NCI-H510A (cell line): ENCODE measurements around the gene GATAD2A.

Source experiments
- DNase-seq: peaks from one replicate; lab custom pipeline; 2025; lab: John Stamatoyannopoulos, UW

Gene GATAD2A

DNA sequence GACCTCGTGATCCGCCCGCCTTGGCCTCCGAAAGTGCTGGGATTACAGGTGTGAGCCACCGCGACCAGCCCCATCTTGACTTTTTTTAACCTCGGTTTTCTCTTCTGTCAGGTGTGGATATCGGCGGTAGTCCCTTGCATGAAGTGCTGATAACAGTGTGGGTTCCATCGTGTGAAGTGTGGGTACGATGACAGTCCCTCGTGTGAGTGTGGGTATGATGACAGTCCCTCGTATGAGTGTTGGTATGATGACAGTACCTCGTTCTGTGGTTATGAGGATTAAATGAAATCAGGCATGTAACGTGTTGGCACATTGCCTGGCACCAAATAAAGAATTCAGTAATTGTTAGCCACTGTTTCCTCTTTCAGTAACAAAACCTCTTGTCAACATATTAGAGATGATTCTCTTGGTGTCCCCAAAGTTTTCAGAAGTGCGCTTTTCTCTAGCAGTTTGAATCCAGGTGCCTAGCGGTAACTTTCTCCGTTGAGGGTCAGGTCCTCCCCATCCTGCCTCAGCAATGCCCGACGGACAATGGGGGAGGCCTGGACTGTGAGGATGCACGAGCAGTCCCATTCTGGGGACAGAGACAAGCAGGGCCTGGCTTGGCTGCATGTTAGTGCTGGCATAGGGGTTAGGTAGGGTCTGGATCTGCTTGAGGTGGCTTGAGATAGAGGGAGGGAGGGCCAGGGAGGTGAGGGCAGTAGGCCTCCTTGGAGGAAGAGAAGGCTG is 15.3 kb downstream of the GATAD2A start:
- DNase-seq: no peak

DNA sequence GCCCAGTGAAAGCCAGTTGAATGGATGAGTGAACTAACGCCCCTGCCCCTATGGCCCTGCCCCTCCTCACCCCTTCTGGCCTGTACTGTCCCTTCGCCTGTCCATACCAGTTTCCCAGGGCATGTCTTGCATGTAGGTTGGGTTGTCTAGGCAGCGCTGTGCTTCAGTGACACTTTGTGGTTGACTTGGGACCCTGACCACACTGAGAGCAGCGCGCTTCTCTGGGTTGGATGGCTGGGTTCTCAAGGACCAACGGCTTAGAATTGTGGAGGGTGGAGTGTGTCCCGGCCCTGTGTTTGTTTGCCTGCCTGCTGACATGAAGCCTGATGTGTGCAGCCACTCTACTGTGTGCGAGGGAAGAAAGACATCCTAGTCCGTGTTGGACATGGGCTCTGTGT is 15.8 kb downstream of the GATAD2A start:
- DNase-seq: no peak

DNA sequence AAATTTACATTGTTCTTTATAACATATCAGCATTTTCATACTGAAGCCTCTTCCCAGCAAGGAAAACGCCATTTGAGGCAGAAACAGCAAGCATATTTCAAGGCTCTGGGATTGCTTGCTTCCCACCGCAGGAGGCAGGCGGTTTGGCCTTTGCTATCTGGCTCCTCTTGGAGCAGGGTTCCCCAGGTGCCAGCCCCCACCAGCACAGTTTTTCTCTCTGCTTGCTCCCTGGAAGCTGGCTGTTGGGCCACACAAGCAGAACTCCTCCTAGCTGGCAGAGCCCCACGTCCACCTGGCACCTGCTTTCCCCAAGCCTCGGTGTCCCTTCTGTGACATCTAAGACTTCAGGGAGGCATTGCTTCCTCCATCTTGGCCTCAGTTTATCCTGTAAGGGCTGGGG is 16.7 kb downstream of the GATAD2A start:
- DNase-seq: no peak

DNA sequence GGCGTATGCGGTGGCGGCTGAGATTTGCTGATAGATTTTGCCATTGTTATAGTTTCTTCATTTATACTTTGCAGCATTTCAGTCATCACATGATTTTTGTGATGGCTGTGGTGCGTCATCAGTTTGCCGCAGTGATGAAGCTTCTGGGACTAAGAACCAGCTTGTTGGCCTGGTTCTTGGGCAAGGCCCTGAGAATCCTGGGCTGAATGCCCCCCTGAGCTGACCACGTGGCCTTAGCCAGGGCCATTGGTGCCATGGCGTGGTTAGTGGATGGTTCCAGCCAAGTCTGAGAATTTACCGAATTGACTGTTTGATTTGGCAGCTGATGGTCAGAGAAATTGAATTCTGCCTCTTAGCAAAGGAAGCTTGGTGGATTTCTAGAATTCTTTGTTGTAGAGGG is 17.8 kb downstream of the GATAD2A start:
- DNase-seq: no peak

DNA sequence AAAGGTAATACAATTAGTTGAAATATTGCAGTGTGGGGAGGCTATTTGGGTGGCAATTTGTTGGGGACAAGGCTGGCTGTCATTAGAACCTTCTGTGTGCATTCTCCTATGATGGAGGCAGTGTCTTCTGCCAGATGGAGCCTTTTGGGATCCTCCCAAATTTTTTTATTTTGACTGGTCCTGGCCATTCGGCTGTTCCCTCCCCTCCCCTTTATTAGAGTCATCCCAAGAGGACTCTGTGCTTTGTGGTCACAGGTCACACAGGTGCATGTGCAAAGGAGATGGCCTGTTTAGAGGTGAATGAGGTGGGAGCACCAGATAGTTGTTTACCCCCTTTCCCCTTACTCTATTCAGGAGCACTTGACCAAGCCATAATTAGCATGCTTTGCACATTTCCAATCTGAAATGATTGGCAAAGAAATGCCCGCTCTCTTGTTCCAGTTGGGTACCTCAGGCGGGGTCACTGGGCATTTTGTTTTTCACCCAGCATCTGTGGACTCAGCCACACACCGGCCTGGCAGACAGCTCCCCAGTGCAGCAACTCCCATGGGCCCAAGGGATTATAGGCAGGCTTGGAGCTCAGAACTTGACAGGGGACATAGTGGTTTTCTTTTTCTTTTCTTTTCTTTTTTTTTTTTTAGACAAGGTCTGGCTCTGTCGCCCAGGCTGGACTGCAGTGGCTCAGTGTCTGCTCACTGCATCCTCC is 19.8 kb downstream of the GATAD2A start:
- DNase-seq: no peak

DNA sequence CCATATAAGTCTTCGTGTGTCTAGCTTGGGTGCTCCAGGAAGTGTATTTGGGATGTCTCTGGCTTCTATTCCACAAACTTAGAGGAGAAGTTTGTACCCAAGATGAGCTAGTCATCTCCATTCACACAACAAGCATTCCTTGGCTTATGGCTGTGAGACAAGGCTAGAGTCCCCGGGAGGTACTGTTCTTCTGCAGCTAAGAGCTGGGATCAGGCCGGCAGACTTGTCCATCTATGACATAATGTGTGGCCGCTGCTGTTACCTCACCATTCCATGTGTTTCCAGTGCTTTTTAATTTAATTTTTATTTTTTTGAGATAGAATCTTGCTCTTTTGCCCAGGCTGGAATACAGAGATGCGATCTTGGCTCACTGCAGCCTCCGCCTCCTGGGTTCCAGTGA is 20.7 kb downstream of the GATAD2A start:
- DNase-seq: no peak

DNA sequence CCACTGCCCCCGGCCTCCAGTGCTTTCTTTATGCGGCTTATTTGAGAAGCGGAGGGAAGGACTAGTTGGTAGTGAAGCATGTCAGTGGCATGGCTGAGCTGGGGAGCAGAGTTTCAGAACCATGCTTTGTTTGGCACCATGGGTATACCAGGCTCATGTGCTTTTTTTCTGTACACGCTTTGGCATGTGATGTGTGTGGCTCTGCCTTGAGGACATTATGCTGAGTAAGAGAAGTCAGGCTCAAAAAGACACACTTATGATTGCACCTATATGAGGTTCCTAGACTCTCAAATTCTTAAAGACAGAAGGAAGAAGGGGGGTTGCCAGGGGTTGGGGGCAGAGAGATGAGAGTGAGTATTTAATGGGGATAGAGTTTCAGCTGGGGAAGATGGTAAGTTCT is 21.3 kb downstream of the GATAD2A start:
- no peak for DNase-seq

DNA sequence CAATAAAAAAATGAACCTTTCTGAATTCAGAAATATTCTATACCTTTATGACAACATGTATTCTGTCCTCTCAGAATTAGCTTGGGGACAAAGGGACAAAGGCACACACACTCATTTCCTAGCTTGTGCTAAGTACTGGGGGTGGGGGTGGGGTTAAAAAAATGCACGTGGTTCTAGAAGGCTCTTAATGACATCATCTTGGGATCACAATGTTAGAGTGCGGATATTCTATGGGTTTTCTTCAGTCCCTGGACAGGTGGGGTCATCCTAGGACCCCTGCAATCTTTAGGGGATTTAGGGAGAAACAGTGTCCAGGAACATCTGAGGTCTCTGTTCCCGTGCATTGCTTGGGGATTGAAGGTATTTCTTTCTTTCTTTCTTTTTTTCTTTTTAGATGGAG is 21.8 kb downstream of the GATAD2A start:
- DNase-seq: no peak

DNA sequence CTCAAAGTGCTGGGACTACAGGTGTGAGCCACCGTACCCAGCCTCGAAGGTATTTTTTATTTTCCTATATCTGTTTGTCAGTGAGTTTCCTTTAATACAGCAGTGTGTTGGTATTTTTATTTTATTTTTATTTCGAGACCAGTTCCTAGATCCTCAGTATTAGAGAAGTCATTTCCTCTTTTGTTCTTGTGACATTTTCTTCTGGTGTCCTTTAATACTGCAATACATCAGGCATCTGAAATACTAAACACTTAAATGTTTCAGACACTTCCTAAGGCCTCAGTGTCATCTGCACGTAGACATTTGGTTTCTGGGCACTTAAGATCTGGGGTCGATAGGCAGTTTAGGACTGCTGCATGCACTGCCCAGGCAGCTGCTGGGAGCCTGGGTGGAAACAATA is 22.5 kb downstream of the GATAD2A start:
- no peak for DNase-seq

DNA sequence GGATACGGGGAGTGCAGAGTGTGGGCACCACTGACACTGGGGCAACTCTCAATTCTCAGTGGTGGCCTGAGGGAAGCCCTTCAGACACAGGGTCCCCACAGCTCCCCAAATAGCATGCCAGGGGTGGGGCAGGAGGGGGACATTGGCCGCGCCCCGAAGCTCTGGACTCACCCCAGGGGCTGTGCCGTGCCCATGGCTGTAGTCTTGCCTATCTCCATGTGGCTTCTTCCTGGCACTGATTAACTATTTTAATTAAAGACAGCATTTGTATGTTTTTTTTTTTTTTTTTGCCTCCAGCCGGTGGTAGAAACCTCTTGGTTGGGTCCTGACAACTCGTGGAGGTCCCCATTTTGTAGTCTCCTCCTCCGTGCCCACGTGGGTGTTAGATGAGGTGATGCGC is 23.3 kb downstream of the GATAD2A start:
- no peak for DNase-seq

DNA sequence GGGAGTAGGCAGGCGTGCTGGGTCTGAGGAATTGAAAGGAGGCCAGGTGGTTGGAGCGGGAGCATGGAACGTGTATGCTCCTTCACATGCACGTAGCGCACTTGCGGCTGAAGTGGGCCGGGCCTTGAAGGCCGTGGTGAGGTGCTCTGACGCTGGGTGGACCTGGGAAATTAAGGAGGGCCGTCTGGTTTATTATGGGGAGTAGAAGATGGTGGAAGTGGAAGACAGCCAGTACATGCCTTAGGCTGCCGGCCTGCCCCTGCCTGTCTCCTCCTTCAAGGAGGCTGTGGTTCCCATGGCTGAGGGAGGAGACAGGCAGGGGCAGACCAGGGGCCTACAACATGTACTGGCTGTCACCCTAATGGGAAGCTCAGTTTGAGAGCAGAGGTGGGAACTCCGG is 23.9 kb downstream of the GATAD2A start:
- no peak for DNase-seq

DNA sequence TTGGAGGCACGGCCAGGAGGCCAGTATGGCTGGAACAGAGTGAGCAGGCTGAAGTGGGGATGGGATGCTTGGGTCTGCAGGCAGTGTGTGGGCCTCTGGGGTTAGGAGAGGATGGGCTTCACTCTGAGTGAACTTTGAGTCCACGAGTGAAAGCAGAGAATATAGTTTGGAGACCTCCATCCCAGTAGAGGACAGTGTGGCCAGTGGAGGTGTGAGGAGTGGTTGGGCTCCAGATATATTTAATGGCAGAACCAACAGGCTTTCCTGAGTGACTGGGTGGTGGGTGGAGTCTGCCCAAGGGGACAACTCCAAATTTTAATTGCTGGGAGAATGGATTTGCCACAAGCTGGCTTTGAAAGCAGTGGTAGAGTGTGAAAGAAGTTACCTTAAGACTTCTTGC is 27.3 kb downstream of the GATAD2A start:
- DNase-seq: no peak

DNA sequence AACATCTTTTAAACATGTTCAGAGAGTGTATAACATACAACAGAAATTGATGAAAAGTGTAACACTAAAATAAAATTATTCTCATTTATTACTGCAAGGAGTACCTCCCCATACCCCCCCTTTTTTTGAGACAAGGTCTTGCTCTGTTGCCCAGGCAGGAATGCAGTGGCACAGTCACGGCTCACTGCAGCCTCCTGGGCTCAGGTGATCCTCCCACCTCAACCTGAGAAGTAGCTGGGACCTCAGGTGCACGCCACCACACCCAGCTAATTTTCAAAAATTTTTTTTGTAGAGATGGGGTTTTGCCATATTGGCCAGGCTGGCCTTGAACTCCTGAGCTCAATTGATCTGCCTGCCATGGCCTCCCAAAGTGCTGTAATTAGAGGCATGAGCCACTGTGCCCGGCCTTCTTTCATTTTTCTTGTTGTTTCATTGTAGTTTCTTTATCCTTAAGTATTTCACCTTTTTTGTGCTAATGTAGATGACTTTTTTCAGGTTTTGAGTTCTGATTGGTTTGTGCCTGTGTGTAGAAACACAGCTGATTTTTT is 28.3 kb downstream of the GATAD2A start:
- no peak for DNase-seq

DNA sequence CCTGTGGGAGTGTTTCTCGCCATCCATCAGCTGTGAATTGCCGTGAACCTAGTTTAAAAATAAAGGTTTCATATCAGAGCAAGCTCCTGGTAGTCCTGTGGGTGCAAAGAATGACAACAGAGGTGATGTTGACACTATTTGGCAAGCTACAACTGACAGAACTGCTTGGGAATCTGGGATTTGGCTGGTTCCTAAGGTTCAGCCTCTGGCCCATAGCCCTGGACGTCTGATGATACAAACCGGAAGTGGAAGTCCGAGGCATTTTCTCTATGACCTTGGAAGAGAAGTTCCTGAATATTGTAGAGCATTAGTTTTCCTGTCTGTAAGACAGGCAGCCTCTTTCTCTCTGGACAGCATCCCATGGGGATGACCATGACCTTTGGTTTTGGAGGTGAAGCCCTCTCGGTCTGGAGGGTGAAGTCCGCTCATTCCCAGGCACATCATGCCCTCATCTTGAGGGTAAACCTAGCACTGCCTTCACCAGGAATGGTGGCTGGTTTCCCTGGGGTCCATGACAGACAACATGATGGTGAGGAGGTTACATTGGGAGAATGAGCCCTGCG is 29.1 kb downstream of the GATAD2A start:
- DNase-seq: no peak

DNA sequence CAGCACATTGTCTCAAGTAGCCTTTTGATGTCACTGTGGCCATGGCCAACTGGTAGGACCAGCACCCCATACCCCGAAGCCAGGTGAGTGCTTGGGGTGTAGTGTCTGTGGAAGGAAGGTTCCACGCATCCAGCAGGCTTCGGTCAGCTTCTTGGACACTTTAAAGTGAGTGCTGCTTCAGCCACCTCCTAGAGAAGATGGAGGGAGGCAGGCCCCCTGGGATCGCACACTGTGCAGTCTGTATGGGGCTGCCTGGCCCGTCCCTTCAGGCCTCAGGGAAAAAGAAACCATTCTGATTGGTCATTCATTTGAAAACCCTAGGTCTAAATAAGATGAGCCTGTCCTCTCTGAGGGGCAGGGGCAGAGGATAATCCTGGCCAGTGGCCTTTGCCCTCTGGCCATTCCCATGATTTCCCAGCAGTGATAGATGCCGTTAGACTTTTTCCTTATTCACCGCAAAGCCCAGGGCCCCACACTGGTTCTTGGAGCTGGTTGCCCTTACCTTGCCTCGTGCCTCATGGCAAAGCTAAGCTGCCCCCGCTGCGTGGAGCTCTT is 30.7 kb downstream of the GATAD2A start:
- DNase-seq: no peak

DNA sequence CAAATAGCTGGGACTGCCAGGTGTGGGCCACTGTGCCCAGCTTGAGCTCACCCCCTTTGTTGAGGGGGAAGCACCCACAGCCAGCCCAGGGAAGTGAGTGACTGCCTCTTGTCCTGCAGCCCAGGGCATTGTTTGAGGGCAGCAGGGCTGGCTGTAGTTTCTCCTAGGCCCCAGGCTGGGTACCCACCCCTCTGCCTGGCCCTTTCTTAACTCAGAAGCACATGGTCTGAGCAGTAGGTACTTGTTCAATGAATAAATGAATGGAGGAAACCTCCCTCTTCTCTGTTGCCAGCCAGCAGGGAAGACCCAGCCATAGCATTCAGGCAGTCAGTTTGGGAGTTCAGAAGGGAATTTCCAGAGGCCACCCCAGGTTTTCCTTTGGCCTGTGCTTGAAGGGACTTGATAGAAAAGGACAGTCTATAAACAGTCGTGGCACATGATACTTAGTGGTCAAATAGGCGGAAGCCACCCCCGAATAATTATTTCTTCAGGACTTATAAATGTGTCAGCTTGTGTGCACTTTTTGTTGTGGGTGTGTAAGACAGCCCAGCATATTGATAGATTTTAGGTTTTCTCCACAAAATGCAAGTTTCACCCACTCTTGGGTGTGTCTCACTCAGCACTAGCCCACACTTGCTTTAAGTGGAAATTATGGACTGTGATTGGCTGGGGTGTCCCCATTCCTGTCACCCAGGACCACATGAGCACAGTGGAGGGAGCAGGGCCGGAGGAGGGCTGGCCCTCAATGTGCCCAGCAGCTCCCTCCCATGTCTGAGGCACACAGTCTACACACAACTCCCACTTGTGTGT is 33.1 kb downstream of the GATAD2A start:
- DNase-seq: no peak

DNA sequence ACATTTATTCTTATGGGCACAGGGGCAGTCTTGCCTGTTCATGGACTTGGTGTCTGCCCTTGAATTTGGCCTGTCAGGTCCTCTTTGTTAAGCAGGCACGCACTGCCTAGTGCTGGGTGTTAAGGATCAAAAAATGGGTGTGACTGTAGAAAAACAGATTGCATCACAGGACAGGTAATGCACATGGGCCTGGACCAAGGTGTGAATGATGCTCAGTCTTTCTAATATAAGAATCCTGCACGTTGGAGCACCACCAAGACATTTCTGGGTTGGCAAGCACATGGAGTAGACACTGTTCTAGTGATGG is 33.7 kb downstream of the GATAD2A start:
- no peak for DNase-seq

DNA sequence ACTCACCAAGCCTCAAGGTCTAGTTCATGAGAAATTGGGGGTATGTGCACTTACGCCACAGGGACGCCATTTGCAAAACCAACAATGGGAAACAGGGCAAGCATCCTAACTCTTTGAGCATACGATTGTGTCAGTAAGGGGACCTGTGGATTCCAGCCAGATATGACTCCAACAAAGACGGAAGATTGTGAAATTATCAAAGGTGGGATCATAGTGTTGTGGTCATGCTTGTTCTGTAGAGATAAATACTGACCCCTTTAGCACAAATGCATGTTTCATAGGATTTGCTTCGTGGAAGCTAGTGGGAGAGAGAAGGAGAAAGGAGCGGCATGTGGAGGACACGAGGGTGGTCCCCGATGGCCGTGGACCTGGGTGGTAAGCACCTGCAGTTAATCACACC is 37.8 kb downstream of the GATAD2A start:
- no peak for DNase-seq

DNA sequence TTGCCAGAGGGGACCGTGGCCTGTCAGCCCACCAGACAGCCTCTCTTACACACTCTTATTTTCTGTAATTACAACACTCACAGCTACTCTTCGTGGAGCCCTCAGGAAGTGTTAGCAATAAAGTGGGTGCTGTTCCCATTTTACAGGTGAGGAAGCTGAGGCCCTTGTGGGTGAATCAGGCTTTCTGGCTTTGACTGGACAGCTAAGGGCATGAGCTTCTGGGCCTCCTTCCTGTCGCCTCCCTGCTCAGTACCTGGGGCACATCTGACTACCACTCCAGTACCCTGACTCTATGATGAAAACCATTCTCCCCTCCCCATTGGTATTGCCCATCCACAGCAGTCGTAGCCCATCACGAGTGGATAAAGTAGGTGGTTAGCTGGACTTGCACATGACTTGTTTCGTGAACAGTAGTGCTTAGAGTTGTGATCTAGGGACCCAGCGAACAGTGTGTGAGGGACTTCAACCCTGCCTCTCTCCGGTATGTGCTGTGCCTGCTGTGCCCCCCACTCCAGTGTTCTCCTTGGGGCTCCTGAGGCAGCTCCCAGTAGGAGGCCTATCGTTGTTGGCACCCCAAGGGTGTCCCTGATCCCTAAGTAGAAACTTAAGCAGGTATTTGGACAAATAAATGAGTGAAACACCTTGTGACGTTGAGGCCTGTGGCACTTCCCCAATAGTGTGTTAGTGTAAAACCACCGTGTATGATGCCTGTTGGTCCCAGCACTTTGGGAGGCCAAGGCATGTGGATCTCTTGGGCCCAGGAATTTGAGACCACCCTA is 38.6 kb downstream of the GATAD2A start:
- no peak for DNase-seq

DNA sequence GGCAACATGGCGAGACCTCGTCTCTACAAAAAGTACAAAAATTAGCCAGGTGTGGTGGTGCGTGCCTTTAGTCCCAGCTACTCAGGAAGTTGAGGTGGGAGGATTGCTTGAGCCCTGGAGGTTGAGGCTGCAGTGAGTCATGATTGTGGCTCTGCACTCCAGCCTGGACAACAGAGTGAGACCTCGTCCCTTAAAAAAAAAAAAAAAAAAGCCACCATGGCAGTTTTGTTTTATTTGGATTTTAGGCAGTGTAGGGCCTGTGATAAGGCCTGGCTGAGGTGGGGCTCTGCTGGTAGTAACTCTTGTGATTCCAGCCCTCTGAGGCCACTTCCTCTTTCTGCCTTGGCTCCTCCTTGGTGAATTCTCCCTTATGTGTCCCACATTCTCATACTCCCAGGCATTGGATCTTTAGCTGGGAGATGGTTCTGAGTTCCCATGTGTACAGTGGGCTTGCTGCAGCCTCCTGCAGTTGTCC is 39.2 kb downstream of the GATAD2A start:
- DNase-seq: no peak

DNA sequence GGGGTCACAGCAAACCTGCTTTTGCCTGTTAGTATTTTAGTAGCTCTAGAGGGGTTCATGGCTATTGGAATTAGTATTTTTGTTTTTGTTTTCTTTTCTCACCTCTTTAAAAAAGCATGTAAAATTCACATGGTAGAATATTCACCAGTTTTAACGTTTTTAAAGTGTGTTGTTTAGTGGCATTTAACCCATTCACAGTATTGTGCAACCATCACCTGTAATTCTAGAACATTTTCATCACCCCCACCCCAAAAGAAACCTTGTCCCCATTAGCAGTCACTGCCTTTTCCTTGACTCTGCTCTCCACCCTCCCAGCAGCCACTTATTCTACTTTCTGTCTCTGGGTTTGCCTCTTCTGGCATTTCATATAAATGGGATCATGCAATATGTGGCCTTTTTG is 39.8 kb downstream of the GATAD2A start:
- no peak for DNase-seq
